Ovary (tissue), 10 donors: ENCODE data around the gene HERC3. TPM values are rescaled to one million over a fixed set of nuclear protein-coding genes. Genes with fewer than 3 reads are reported as not detected.
A peak's percentile ranks its signal among the peaks of the same experiment; 100 is the strongest.

Source experiments
- DNase-seq, 5 donors: peaks; one replicate each; pipeline ENCODE4 v3.0.0-alpha.2; 2019 to 2020
- H3K27ac ChIP-seq, 2 donors: fragments of 200-600 bp; one replicate each; pipeline versions ENCODE4 v1.5.1 to v1.8.0; 2019 to 2022
- H3K27me3 ChIP-seq: fragments of 200-600 bp; one replicate; pipeline ENCODE4 v1.8.0; 2022
- H3K36me3 ChIP-seq: fragments of 200-600 bp; sonication (generic); one replicate; pipeline ENCODE4 v1.5.1; 2019
- H3K4me1 ChIP-seq: one replicate; pipeline ENCODE4 v1.8.1; 2013; ENCODE audit warnings: mild to moderate bottlenecking, moderate library complexity; ENCODE audit not compliant: insufficient read depth
- H3K4me3 ChIP-seq: fragments of 200-600 bp; sonication (generic); one replicate; pipeline ENCODE4 v1.5.1; 2017
- H3K9me3 ChIP-seq, 2 donors: fragments of 200-600 bp in 1 of 2; sonication (generic) in 1 of 2; one replicate each; pipeline versions ENCODE4 v1.5.1 to v1.8.1; 2013 to 2019; ENCODE audit warnings: mild to moderate bottlenecking in 1 of 2, moderate library complexity in 1 of 2
- CTCF ChIP-seq, 3 donors: fragments of 450-650 bp in 2 of 3; fragments of 200-600 bp in 1 of 3; IDR thresholded peaks; one replicate each; pipeline versions ENCODE4 v1.5.1 to v1.8.0; 2016 to 2022; ENCODE audit warnings: antibody characterized with exemption in 3 of 3, mild to moderate bottlenecking in 1 of 3
- EP300 ChIP-seq: sonication (generic); formaldehyde crosslinking; IDR thresholded peaks from one replicate; pipeline ENCODE4 v1.6.1; 2017; ENCODE audit warnings: antibody characterized with exemption
- POLR2A ChIP-seq: fragments of 450-650 bp; IDR thresholded peaks from one replicate; pipeline ENCODE4 v1.6.1; 2017; ENCODE audit warnings: antibody characterized with exemption, mild to moderate bottlenecking, moderate library complexity
- WGBS, 3 donors: extraction: QIAGEN DNeasy Blood & Tissue Kit in 1 of 3; methylation state at CpG; one replicate each; pipeline versions ENCODE4 v1.1.5 to v1.1.7; 2013 to 2017; 5-methylcytosine and 5-hydroxymethylcytosine counted together
- intact Hi-C, 4 donors: fragments of 100-400 bp; cut with DNase I; formaldehyde crosslinking; loops; one replicate each; pipeline versions ENCODE4 v1.11.0 to v1.15.1; 2022 to 2023
- long read RNA-seq, 3 donors: library from polyadenylated mRNA in 2 of 3; unstranded in 2 of 3; transcript quantifications; one replicate each; pipeline ENCODE4 v2.0.0 and lab custom pipeline, GENCODE V29; 2021 to 2026
- polyA plus RNA-seq, 2 donors: library from polyadenylated mRNA; stranded (reverse); fragments of 200-250 nt in 1 of 2; fragments of 350-450 nt in 1 of 2; fragmentation: Illumina TruSeq in 1 of 2; extraction: RNeasy Lipid Tissue Mini Kit (QIAGEN cat#74804) in 1 of 2; gene quantifications; one replicate each; pipeline ENCODE4 v1.2.3, GENCODE V29; 2013 to 2014
- total RNA-seq, 7 donors: library from RNA; depleted of rRNA in 2 of 7; stranded (reverse); fragments of >200 nt in 2 of 7; fragmentation: NEBNext Ultra II Directional in 3 of 7; extraction: Animal tissue kit (Norgen Biotek cat#: 25700) in 3 of 7; gene quantifications; one replicate each; pipeline versions ENCODE4 v1.1.0 to v1.2.4, GENCODE V29; 2016 to 2023
- donor health status: DM: no; HTN: no; CAD: no; lungs with moderate emphysema.
- donor health status: DM: no; HTN: no; CAD: no.
- donor health status: Bipolar disorder and iron deficiency.
- donor health status: DM: yes; HTN: yes; CAD: no.
- donor health status: DM: no; HTN: no; CAD: no.
- donor health status: DM: yes; HTN: yes; CAD: no.

Gene HERC3
- 10 to 100 TPM; 22.2 to 30.9 (median 24.9) TPM for total RNA-seq
- 10 to 100 TPM; 10.3 to 23.8 TPM for polyA plus RNA-seq
- long read RNA-seq, donor 1, partial matches to known transcripts: 12 of 20 reads
- long read RNA-seq, donor 1, other reads (novel, unspliced or antisense): 5 of 20 reads
- long read RNA-seq, donor 2: 0 reads
- long read RNA-seq, donor 3, full-length matches to known transcripts: 2 of 9 reads
- long read RNA-seq, donor 3, partial matches to known transcripts: 4 of 9 reads
- long read RNA-seq, donor 3, other reads (novel, unspliced or antisense): 3 of 9 reads

- H3K36me3 ChIP-seq: no peaks in the 10 kb centered on the region
- peak within 1 kb of the TSS; percentile 92 for H3K27ac ChIP-seq
- H3K4me3 ChIP-seq: peak within 1 kb of the TSS; percentile 92
- DNase-seq: peak; percentile 86 to 95 (median 91)
- H3K4me1 ChIP-seq: peaks cover 3% of the 10 kb centered on the region
- intact Hi-C loops: no loop called here
- TF ChIP-seq CTCF (IDR thresholded peaks at IDR 0.05): no peak
- TF ChIP-seq POLR2A: no peak
- no peak for TF ChIP-seq EP300
- H3K9me3 ChIP-seq: no peaks in the 10 kb centered on the region
- 0 to 1% (median 1%) methylated on average over 44 to 73 of the region's 73 CpGs for WGBS, 3 donors
- no peaks in the 10 kb centered on the region for H3K27me3 ChIP-seq
Measured at GRCh38 chr4:88591787-88592599, at the start of gene HERC3. HERC3 (plus strand) TSS chr4:88592480; CDS start chr4:88605824, 13,344 bp downstream.

- H3K4me3 ChIP-seq: no peak overlapping the region
- no peaks in the 10 kb centered on the region for H3K27me3 ChIP-seq
- H3K36me3 ChIP-seq: no peaks in the 10 kb centered on the region
- no peaks in the 10 kb centered on the region for H3K9me3 ChIP-seq
- 89 to 91% (median 89%) methylated on average over 7 of the region's 7 CpGs for WGBS, 3 donors
- no peaks in the 10 kb centered on the region for H3K4me1 ChIP-seq
- TF ChIP-seq EP300: no peak
- TF ChIP-seq CTCF (IDR thresholded peaks at IDR 0.05): no peak
- no peak for TF ChIP-seq POLR2A
- DNase-seq: no peak
- intact Hi-C loops: no loop called here
- H3K27ac ChIP-seq: no peak overlapping the region
Measured at GRCh38 chr4:88549815-88550214, 42.5 kb upstream of the HERC3 start.

GRCh38 chr4:88567591-88567990 is 24.7 kb upstream of the HERC3 start:
- H3K4me1 ChIP-seq: no peaks in the 10 kb centered on the region
- no peaks in the 10 kb centered on the region for H3K36me3 ChIP-seq
- H3K9me3 ChIP-seq: no peaks in the 10 kb centered on the region
- 85 to 90% (median 88%) methylated on average over 1 of the region's 1 CpG for WGBS, 3 donors
- no peak overlapping the region for H3K27ac ChIP-seq
- intact Hi-C loops: no loop called here
- no peak for TF ChIP-seq POLR2A
- TF ChIP-seq EP300: no peak
- no peak for TF ChIP-seq CTCF (IDR thresholded peaks at IDR 0.05)
- no peak overlapping the region for H3K4me3 ChIP-seq
- no peaks in the 10 kb centered on the region for H3K27me3 ChIP-seq
- DNase-seq: no peak

- Histone ChIP-seq H3K4me1 (no peaks in the 10 kb centered on the region), H3K27ac (no peak overlapping the region), H3K4me3 (no peak overlapping the region), H3K9me3 (no peaks in the 10 kb centered on the region), H3K36me3 (no peaks in the 10 kb centered on the region), H3K27me3 (no peaks in the 10 kb centered on the region)
- intact Hi-C loops: no loop called here
- TF ChIP-seq POLR2A (no peak), CTCF (IDR thresholded peaks at IDR 0.05) (no peak), EP300 (no peak)
- no peak for DNase-seq
Measured at GRCh38 chr4:88570001-88570400, 22.3 kb upstream of the HERC3 start.
